IMR-90 (cell line): ENCODE results near the gene ACACA. TPM values are rescaled to one million over a fixed set of nuclear protein-coding genes. Genes with fewer than 3 reads are reported as not detected.

Experiments
- ATAC-seq: fragments of 200-7000 bp; cut with Tn5 transposase; 2 replicates; pipeline ENCODE4 v1.9.1; 2020; ENCODE audit warnings: low read depth, mild to moderate bottlenecking, moderate library complexity
- BruUV-seq: library from RNA; stranded (reverse); fragments of 400-500 nt; replicated peaks from 2 replicates; lab custom pipeline; 2021; lab: Mats Ljungman, UMichigan
- CTCF ChIA-PET: fragments of 300-600 bp; formaldehyde crosslinking; extraction: SDS; loops from one replicate; lab custom pipeline; 2021; ENCODE audit warnings: antibody characterized with exemption; lab: Yijun Ruan, JAX
- POLR2A ChIA-PET: fragments of 300-600 bp; sonication (Branson Sonifier 250); formaldehyde crosslinking; loops from one replicate; lab custom pipeline; 2022; ENCODE audit warnings: antibody characterized with exemption; ENCODE audit not compliant: unreplicated experiment; lab: Charles Lee
- DNase-seq: peaks from one replicate; pipeline ENCODE4 v3.0.0; 2013
- H2AFZ ChIP-seq: replicated peaks from 2 replicates; pipeline ENCODE3; 2013; ENCODE audit warnings: low read length, mild to moderate bottlenecking; ENCODE audit not compliant: poor library complexity
- H2AK5ac ChIP-seq: 2 replicates; pipeline ENCODE4 v1.6.1; 2013; ENCODE audit warnings: low read depth, low read length, inconsistent platforms
- H2AK9ac ChIP-seq: replicated peaks from 2 replicates; pipeline ENCODE3; 2013; ENCODE audit warnings: mild to moderate bottlenecking, low read depth, low read length, moderate library complexity; ENCODE audit not compliant: poor library complexity
- H2BK120ac ChIP-seq: 2 replicates; pipeline ENCODE4 v1.6.1; 2013; ENCODE audit warnings: low read depth, low read length, inconsistent platforms
- H2BK15ac ChIP-seq: 3 replicates; pipeline ENCODE4 v1.6.1; 2013; ENCODE audit warnings: low read depth, low read length, inconsistent platforms
- H2BK20ac ChIP-seq: 2 replicates; pipeline ENCODE4 v1.6.1; 2013; ENCODE audit warnings: low read depth, mild to moderate bottlenecking, inconsistent platforms, low read length, moderate library complexity
- H2BK5ac ChIP-seq: 2 replicates; pipeline ENCODE4 v1.6.1; 2013; ENCODE audit warnings: mild to moderate bottlenecking, low read depth, low read length, inconsistent platforms; ENCODE audit not compliant: poor library complexity, severe bottlenecking
- H3K14ac ChIP-seq: replicated peaks from 2 replicates; pipeline ENCODE4 v1.6.1; 2013; ENCODE audit warnings: low read depth, low read length, inconsistent platforms
- H3K18ac ChIP-seq: 2 replicates; pipeline ENCODE4 v1.6.1; 2013; ENCODE audit warnings: low read depth, low read length, control low read depth
- H3K23ac ChIP-seq: 2 replicates; pipeline ENCODE4 v1.6.1; 2013; ENCODE audit warnings: low read depth, low read length, inconsistent platforms
- H3K27ac ChIP-seq: 2 replicates; pipeline ENCODE4 v1.5.1; 2013; ENCODE audit warnings: mild to moderate bottlenecking, control low read depth, low read length; ENCODE audit not compliant: insufficient read depth
- H3K27me3 ChIP-seq: 2 replicates; pipeline ENCODE4 v1.6.1; 2013; ENCODE audit warnings: low read length; ENCODE audit not compliant: control insufficient read depth, insufficient read depth
- H3K36me3 ChIP-seq: 2 replicates; pipeline ENCODE4 v1.6.1; 2013; ENCODE audit warnings: low read length, mixed read lengths; ENCODE audit not compliant: control insufficient read depth, insufficient read depth
- H3K4ac ChIP-seq: 2 replicates; pipeline ENCODE4 v1.6.1; 2013; ENCODE audit warnings: low read depth, low read length, inconsistent platforms
- H3K4me1 ChIP-seq: 2 replicates; pipeline ENCODE4 v1.6.1; 2013; ENCODE audit warnings: low read length, mixed read lengths; ENCODE audit not compliant: control insufficient read depth, insufficient read depth
- H3K4me2 ChIP-seq: 2 replicates; pipeline ENCODE4 v1.6.1; 2013; ENCODE audit warnings: low read depth, mild to moderate bottlenecking, control low read depth, low read length, moderate library complexity
- H3K4me3 ChIP-seq: 2 replicates; pipeline ENCODE4 v1.5.1; 2013; ENCODE audit warnings: low read depth, mild to moderate bottlenecking, control low read depth, low read length, moderate library complexity; ENCODE audit not compliant: insufficient read depth
- H3K56ac ChIP-seq: 2 replicates; pipeline ENCODE4 v1.6.1; 2013; ENCODE audit warnings: low read length, inconsistent platforms; ENCODE audit not compliant: insufficient read depth; ENCODE audit errors: extremely low read depth
- H3K79me1 ChIP-seq, 2 experiments: 2 replicates each; pipeline ENCODE4 v1.6.1; 2013; ENCODE audit warnings: low read length in 2 of 2, inconsistent platforms in 1 of 2, low read depth in 1 of 2
- H3K9ac ChIP-seq: 2 replicates; pipeline ENCODE4 v1.6.1; 2013; ENCODE audit warnings: low read depth, low read length, control low read depth
- H3K9me1 ChIP-seq: 2 replicates; pipeline ENCODE4 v1.6.1; 2013; ENCODE audit warnings: low read length, inconsistent platforms; ENCODE audit not compliant: insufficient read depth
- H3K9me3 ChIP-seq: 2 replicates; pipeline ENCODE4 v1.6.1; 2013; ENCODE audit warnings: low read length; ENCODE audit not compliant: control insufficient read depth, insufficient read depth
- H4K20me1 ChIP-seq: 2 replicates; pipeline ENCODE4 v1.6.1; 2013; ENCODE audit warnings: low read length, inconsistent platforms; ENCODE audit not compliant: insufficient read depth
- H4K5ac ChIP-seq: 2 replicates; pipeline ENCODE4 v1.6.1; 2013; ENCODE audit warnings: mild to moderate bottlenecking, low read depth, low read length, control low read depth
- H4K8ac ChIP-seq, 2 experiments: 2 replicates each; pipeline ENCODE4 v1.6.1; 2013; ENCODE audit warnings: low read depth in 2 of 2, low read length in 2 of 2, control low read depth in 1 of 2, inconsistent platforms in 1 of 2
- H4K91ac ChIP-seq: 2 replicates; pipeline ENCODE4 v1.6.1; 2013; ENCODE audit warnings: low read depth, low read length, inconsistent platforms; ENCODE audit not compliant: insufficient read depth
- CEBPB ChIP-seq: IDR thresholded peaks from 2 replicates; pipeline ENCODE4 v1.6.1; 2012; ENCODE audit warnings: low read depth, low read length, improper control_type of control experiment
- CHD1 ChIP-seq: IDR thresholded peaks from 2 replicates; pipeline ENCODE4 v1.6.1; 2012; ENCODE audit warnings: low read depth, low read length, improper control_type of control experiment
- MAFK ChIP-seq: IDR thresholded peaks from 2 replicates; pipeline ENCODE4 v1.6.1; 2012; ENCODE audit warnings: low read depth, low read length, improper control_type of control experiment
- POLR2A ChIP-seq: IDR thresholded peaks from 2 replicates; pipeline ENCODE4 v1.6.1; 2012; ENCODE audit warnings: mild to moderate bottlenecking, low read depth, low read length
- WGBS, 2 experiments: methylation state at CpG; one replicate each; pipeline versions ENCODE4 v1.1.5 to v1.1.7; 2013; ENCODE audit warnings: missing lambda C conversion rate in 2 of 2; ENCODE audit not compliant: insufficient read length in 1 of 2; ENCODE audit errors: extremely low coverage in 2 of 2; 5-methylcytosine and 5-hydroxymethylcytosine counted together
- dilution Hi-C: fragments of 300-500 bp; cut with HindIII; formaldehyde crosslinking; loops from one replicate; pipeline ENCODE4 v1.14.3; 2018; ENCODE audit warnings: low sequenced_read_pairs; ENCODE audit not compliant: unreplicated experiment
- in situ Hi-C: fragments of 300-500 bp; cut with MboI; formaldehyde crosslinking; loops from 3 replicates; pipeline ENCODE4 v1.14.3; 2019; ENCODE audit warnings: low sequenced_read_pairs, inconsistent platforms, mixed read lengths
- intact Hi-C: fragments of 100-400 bp; cut with micrococcal nuclease; formaldehyde crosslinking; loops from 2 replicates; pipeline ENCODE4 v1.10.0; 2022
- polyA plus RNA-seq, 3 experiments: library from polyadenylated mRNA; depleted of rRNA; stranded (reverse); fragments of >200 nt; gene quantifications; 2 replicates each; pipeline ENCODE4 v1.2.3, GENCODE V29; 2012; ENCODE audit warnings: low replicate concordance in 1 of 3
- total RNA-seq: library from RNA; depleted of rRNA; stranded (reverse); fragments of >200 nt; gene quantifications from 2 replicates; pipeline ENCODE4 v1.2.3, GENCODE V29; 2012

Gene ACACA
- total and polyA plus RNA-seq, 2 of the 4 experiments (the other 2 are of a cell fraction) = 21.3 to 39.1 TPM

GRCh38 chr17:37158290-37158689, 248.3 kb downstream of the ACACA start:
- no peak overlapping the region for H3K18ac ChIP-seq
- no peak for TF ChIP-seq CEBPB
- no peak for TF ChIP-seq CHD1
- TF ChIP-seq POLR2A = no peak
- TF ChIP-seq MAFK = no peak
- no peak for DNase-seq
- H4K91ac ChIP-seq = no peak overlapping the region
- no peak overlapping the region for H3K4me2 ChIP-seq
- H2BK120ac ChIP-seq = no peak overlapping the region
- H3K9ac ChIP-seq = no peak overlapping the region
- H3K4me1 ChIP-seq = no peaks in the 10 kb centered on the region
- H3K79me1 ChIP-seq = no peaks in the 10 kb centered on the region; a peak in 1 of 4 replicates
- no peak overlapping the region for H2AK5ac ChIP-seq
- no peak overlapping the region for H3K23ac ChIP-seq
- no peak overlapping the region for H2BK15ac ChIP-seq
- H2BK20ac ChIP-seq = no peak overlapping the region
- no peak overlapping the region for H3K4ac ChIP-seq
- no peak overlapping the region for H3K56ac ChIP-seq
- no peak overlapping the region for H2AK9ac ChIP-seq
- H3K9me3 ChIP-seq = no peaks in the 10 kb centered on the region
- ATAC-seq = no peak
- no peak overlapping the region for H2BK5ac ChIP-seq
- ChIA-PET POLR2A (no interaction called here), CTCF (interaction anchor here (1.1 kb wide), 1 partner anchor 25 kb away, joined by 4 read pairs; no protein-coding TSS in a partner anchor)
- in situ Hi-C loops = no loop called here
- H3K14ac ChIP-seq = no peak overlapping the region
- no peak overlapping the region for H2AFZ ChIP-seq
- no peak overlapping the region for H4K5ac ChIP-seq
- 100% methylated on average over 1 of the region's 5 CpGs; no CpG with 5 or more reads in 1 of the 2 experiments for WGBS, 2 experiments
- intact Hi-C loops = no loop called here
- no peaks in the 10 kb centered on the region for H3K9me1 ChIP-seq
- no TSS peak for BruUV-seq
- dilution Hi-C loops = no loop called here
- H3K27me3 ChIP-seq = no peaks in the 10 kb centered on the region
- no peak overlapping the region for H4K8ac ChIP-seq
- no peak overlapping the region for H3K27ac ChIP-seq
- no peak overlapping the region for H3K4me3 ChIP-seq
- peaks cover 14% of the 10 kb centered on the region for H3K36me3 ChIP-seq
- H4K20me1 ChIP-seq = no peaks in the 10 kb centered on the region
